Measurements from ENCODE around the gene KRTAP10-3.

KRTAP10-3 gene

GRCh38 chr21:44516342-44516741 is 42.3 kb downstream of the KRTAP10-3 start:
- DNase-seq (ENCODE audit: low read depth), result no peak

- no peak for DNase-seq (ENCODE audit: low read depth)
Measured at GRCh38 chr21:44515359-44516165, 43.0 kb downstream of the KRTAP10-3 start.

GRCh38 chr21:44514746-44515358 is 43.7 kb downstream of the KRTAP10-3 start:
- no peak for DNase-seq (ENCODE audit: low read depth)

- no peak for DNase-seq (ENCODE audit: low read depth)
Measured at GRCh38 chr21:44514218-44514520, 44.4 kb downstream of the KRTAP10-3 start.

- no peak for DNase-seq (ENCODE audit: low read depth)
Measured at GRCh38 chr21:44513389-44514217, 45.0 kb downstream of the KRTAP10-3 start.

GRCh38 chr21:44512496-44513388 is 45.9 kb downstream of the KRTAP10-3 start:
- no peak for DNase-seq (ENCODE audit: low read depth)

- no peak for DNase-seq (ENCODE audit: low read depth)
Measured at GRCh38 chr21:44511938-44512275, 46.7 kb downstream of the KRTAP10-3 start.

- DNase-seq (ENCODE audit: low read depth), result no peak
Measured at GRCh38 chr21:44511219-44511937, 47.2 kb downstream of the KRTAP10-3 start.

- DNase-seq (ENCODE audit: low read depth), result peak; percentile 61
Measured at GRCh38 chr21:44510508-44511218, 47.9 kb downstream of the KRTAP10-3 start.

GRCh38 chr21:44510109-44510507 is 48.5 kb downstream of the KRTAP10-3 start:
- no peak for DNase-seq (ENCODE audit: low read depth)

- DNase-seq (ENCODE audit: low read depth), result no peak
Measured at GRCh38 chr21:44509539-44509938, 49.1 kb downstream of the KRTAP10-3 start.

GRCh38 chr21:44508711-44509445 is 49.7 kb downstream of the KRTAP10-3 start:
- DNase-seq (ENCODE audit: low read depth), result no peak

- no peak for DNase-seq (ENCODE audit: low read depth)
Measured at GRCh38 chr21:44508426-44508710, 50.2 kb downstream of the KRTAP10-3 start.
